DND-41 (cell line): Measurements from ENCODE around the gene THBS2.
"Not testable (repeated sequence)": the region's sequence is repeated elsewhere in the genome, so short reads cannot be mapped to it uniquely, and the experiment has no call there.

Source experiments
- ATAC-seq: fragments of 200-7000 bp; cut with Tn5 transposase; 3 replicates; pipeline ENCODE4 v1.9.1; 2021; ENCODE audit warnings: low read depth; ENCODE audit not compliant: insufficient read depth
- DNase-seq: peaks from one replicate; pipeline ENCODE4 v3.0.0-alpha.2; 2020
- H2AFZ ChIP-seq: 2 replicates; pipeline ENCODE4 v1.6.0; 2012; ENCODE audit warnings: low read depth, low read length
- H3K27ac ChIP-seq: 2 replicates; pipeline ENCODE4 v1.5.1; 2012; ENCODE audit warnings: low read length, inconsistent platforms
- H3K27me3 ChIP-seq: fragments of 200-600 bp; sonication (generic); 2 replicates; pipeline ENCODE4 v1.6.0; 2012; ENCODE audit warnings: low read length, mild to moderate bottlenecking, inconsistent platforms; ENCODE audit not compliant: insufficient read depth, poor library complexity
- H3K36me3 ChIP-seq: 2 replicates; pipeline ENCODE4 v1.5.1; 2012; ENCODE audit warnings: low read length, inconsistent platforms; ENCODE audit not compliant: insufficient read depth
- H3K4me1 ChIP-seq: 2 replicates; pipeline ENCODE4 v1.5.1; 2012; ENCODE audit warnings: mild to moderate bottlenecking, low read length; ENCODE audit not compliant: insufficient read depth
- H3K4me2 ChIP-seq: 2 replicates; pipeline ENCODE4 v1.6.0; 2012; ENCODE audit warnings: mild to moderate bottlenecking, moderate library complexity, low read length, inconsistent platforms; ENCODE audit not compliant: insufficient read depth
- H3K4me3 ChIP-seq, 2 experiments: fragments of 200-600 bp in 1 of 2; shearing (Covaris generic) in 1 of 2; 2 replicates each; pipeline ENCODE4 v1.5.1; 2012 to 2016; ENCODE audit warnings: inconsistent platforms in 2 of 2, low read length in 2 of 2, mild to moderate bottlenecking in 2 of 2, low read depth in 1 of 2, moderate library complexity in 1 of 2
- H3K79me2 ChIP-seq: 2 replicates; pipeline ENCODE4 v1.6.0; 2012; ENCODE audit warnings: low read length, inconsistent platforms; ENCODE audit not compliant: insufficient read depth
- H3K9ac ChIP-seq: 2 replicates; pipeline ENCODE4 v1.6.0; 2012; ENCODE audit warnings: low read depth, mild to moderate bottlenecking, inconsistent platforms, low read length, moderate library complexity
- H3K9me3 ChIP-seq: 2 replicates; pipeline ENCODE4 v1.5.1; 2012; ENCODE audit warnings: low read length, moderate library complexity, mild to moderate bottlenecking, inconsistent platforms; ENCODE audit not compliant: insufficient read depth, severe bottlenecking
- H4K20me1 ChIP-seq: 2 replicates; pipeline ENCODE4 v1.6.0; 2012; ENCODE audit warnings: low read length; ENCODE audit not compliant: insufficient read depth
- EZH2 ChIP-seq: IDR thresholded peaks from 3 replicates; pipeline ENCODE4 v1.6.1; 2012; ENCODE audit warnings: borderline replicate concordance, low read depth, mild to moderate bottlenecking, moderate library complexity, low read length, inconsistent platforms; ENCODE audit not compliant: severe bottlenecking
- TF ChIP-seq, protein P1 (sequence below): IDR thresholded peaks from 2 replicates; pipeline ENCODE4 v1.5.1; 2012; ENCODE audit warnings: borderline replicate concordance, low read length, moderate library complexity, mild to moderate bottlenecking; ENCODE audit not compliant: poor library complexity, severe bottlenecking; ENCODE audit errors: extremely low read depth

THBS2 gene

DNA sequence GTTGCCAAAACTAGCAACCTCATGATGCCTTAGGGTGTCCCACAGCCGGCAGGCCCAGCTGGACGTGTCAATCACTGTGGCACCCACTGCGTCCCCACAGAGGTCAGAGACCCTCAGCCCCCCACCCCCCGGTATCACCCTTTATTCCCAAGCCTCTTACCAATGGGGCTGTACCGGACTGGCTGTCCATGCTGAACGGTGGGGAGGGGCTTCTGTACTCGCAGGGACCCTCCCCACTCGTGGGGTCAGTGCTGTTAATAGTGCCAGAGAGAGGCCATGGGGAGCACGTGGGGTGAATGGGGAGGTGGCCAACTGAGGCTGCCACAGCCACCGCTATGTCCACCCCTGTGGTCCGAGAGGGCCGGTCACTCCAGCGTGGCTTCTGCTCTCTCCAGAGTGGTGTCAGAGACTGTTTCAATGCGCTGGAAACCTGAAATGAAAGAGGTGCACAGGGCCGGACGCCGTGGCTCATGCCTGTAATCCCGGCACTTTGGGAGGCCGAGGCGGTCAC, 68.6 kb downstream of the THBS2 start:
- TF ChIP-seq EZH2: no peak
- TF ChIP-seq, protein P1, sequence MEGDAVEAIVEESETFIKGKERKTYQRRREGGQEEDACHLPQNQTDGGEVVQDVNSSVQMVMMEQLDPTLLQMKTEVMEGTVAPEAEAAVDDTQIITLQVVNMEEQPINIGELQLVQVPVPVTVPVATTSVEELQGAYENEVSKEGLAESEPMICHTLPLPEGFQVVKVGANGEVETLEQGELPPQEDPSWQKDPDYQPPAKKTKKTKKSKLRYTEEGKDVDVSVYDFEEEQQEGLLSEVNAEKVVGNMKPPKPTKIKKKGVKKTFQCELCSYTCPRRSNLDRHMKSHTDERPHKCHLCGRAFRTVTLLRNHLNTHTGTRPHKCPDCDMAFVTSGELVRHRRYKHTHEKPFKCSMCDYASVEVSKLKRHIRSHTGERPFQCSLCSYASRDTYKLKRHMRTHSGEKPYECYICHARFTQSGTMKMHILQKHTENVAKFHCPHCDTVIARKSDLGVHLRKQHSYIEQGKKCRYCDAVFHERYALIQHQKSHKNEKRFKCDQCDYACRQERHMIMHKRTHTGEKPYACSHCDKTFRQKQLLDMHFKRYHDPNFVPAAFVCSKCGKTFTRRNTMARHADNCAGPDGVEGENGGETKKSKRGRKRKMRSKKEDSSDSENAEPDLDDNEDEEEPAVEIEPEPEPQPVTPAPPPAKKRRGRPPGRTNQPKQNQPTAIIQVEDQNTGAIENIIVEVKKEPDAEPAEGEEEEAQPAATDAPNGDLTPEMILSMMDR: no peak
- no peak overlapping the region for H3K4me3 ChIP-seq
- no peaks in the 10 kb centered on the region for H4K20me1 ChIP-seq
- ATAC-seq (no peak), DNase-seq (no peak)
- no peaks in the 10 kb centered on the region for H3K4me1 ChIP-seq
- no peak overlapping the region for H2AFZ ChIP-seq
- H3K79me2 ChIP-seq: no peaks in the 10 kb centered on the region
- H3K27me3 ChIP-seq: no peaks in the 10 kb centered on the region
- no peak overlapping the region for H3K9ac ChIP-seq
- H3K9me3 ChIP-seq: no peaks in the 10 kb centered on the region
- no peak overlapping the region for H3K27ac ChIP-seq
- H3K36me3 ChIP-seq: no peaks in the 10 kb centered on the region
- H3K4me2 ChIP-seq: no peak overlapping the region

- Histone ChIP-seq H3K36me3 (no peaks in the 10 kb centered on the region), H3K27me3 (no peaks in the 10 kb centered on the region), H3K27ac (no peak overlapping the region), H2AFZ (no peak overlapping the region), H3K4me1 (no peaks in the 10 kb centered on the region), H3K79me2 (no peaks in the 10 kb centered on the region), H3K4me2 (no peak overlapping the region), H3K9me3 (no peaks in the 10 kb centered on the region), H3K4me3 (no peak overlapping the region), H3K9ac (no peak overlapping the region), H4K20me1 (no peaks in the 10 kb centered on the region)
- ATAC-seq: no peak
- TF ChIP-seq EZH2: no peak
- TF ChIP-seq, protein P1: no peak
- DNase-seq: no peak
Observed at GRCh38 chr6:169184419-169184818, 69.2 kb downstream of the THBS2 start.

- H2AFZ ChIP-seq: no peak overlapping the region
- ATAC-seq (no peak), DNase-seq (no peak)
- no peaks in the 10 kb centered on the region for H3K9me3 ChIP-seq
- TF ChIP-seq EZH2: no peak
- TF ChIP-seq, protein P1: no peak
- no peaks in the 10 kb centered on the region for H3K27me3 ChIP-seq
- H3K4me1 ChIP-seq: no peaks in the 10 kb centered on the region
- H3K4me2 ChIP-seq: no peak overlapping the region
- H3K36me3 ChIP-seq: no peaks in the 10 kb centered on the region
- H3K79me2 ChIP-seq: no peaks in the 10 kb centered on the region
- H4K20me1 ChIP-seq: no peaks in the 10 kb centered on the region
- H3K4me3 ChIP-seq: no peak overlapping the region
- H3K9ac ChIP-seq: no peak overlapping the region
- no peak overlapping the region for H3K27ac ChIP-seq
Observed at GRCh38 chr6:169183233-169183632, 70.4 kb downstream of the THBS2 start.

DNA sequence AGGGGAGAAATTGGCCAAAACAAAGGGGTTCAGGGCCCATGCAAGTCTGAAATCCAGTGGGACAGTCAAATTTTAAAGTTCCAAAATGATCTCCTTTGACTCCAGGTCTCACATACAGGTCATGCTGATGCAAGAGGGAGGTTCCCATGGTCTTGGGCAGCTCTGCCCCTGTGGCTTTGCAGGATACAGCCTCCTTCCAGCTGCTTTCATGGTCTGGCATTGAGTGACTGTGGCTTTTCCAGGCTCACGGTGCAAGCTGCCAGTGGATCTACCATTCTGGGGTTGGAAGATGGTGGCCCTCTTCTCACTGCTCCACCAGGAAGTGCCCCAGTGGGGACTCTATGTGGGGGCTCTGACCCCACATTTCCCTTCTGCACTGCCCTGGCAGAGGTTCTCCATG, 73.8 kb downstream of the THBS2 start:
- not testable (repeated sequence) for ATAC-seq, H3K27ac ChIP-seq, H3K79me2 ChIP-seq, H3K27me3 ChIP-seq, H3K36me3 ChIP-seq, H2AFZ ChIP-seq, H3K4me2 ChIP-seq, H3K4me3 ChIP-seq, DNase-seq, H4K20me1 ChIP-seq, H3K4me1 ChIP-seq, H3K9ac ChIP-seq, H3K9me3 ChIP-seq
